GM19193 (cell line): ENCODE results near the gene FANCF.
A peak's percentile ranks its signal among the peaks of the same experiment; 100 is the strongest.

ENCODE experiments used
- POLR2A ChIP-seq: IDR thresholded peaks from 4 replicates; pipeline ENCODE4 v1.6.1; 2011; ENCODE audit not compliant: insufficient read depth, insufficient read length; ENCODE audit errors: extremely low read depth

Gene FANCF

GRCh38 chr11:22635689-22636088 is 10.1 kb upstream of the FANCF start:
- no peak for TF ChIP-seq POLR2A

- TF ChIP-seq POLR2A, result no peak
Observed at GRCh38 chr11:22634897-22635629, 9.4 kb upstream of the FANCF start.

- no peak for TF ChIP-seq POLR2A
Observed at GRCh38 chr11:22633354-22633902, 7.8 kb upstream of the FANCF start.

GRCh38 chr11:22627421-22627820 is 1.8 kb upstream of the FANCF start:
- TF ChIP-seq POLR2A, result no peak

- TF ChIP-seq POLR2A, result no peak
Observed at GRCh38 chr11:22626573-22627239, 1.1 kb upstream of the FANCF start.

- peak; percentile 29 for TF ChIP-seq POLR2A
Observed at GRCh38 chr11:22624742-22625447, 728 bp downstream of the FANCF start.

- no peak for TF ChIP-seq POLR2A
Observed at GRCh38 chr11:22617868-22618267, 7.8 kb downstream of the FANCF start.

- TF ChIP-seq POLR2A, result no peak
Observed at GRCh38 chr11:22603933-22604332, 21.7 kb downstream of the FANCF start.

GRCh38 chr11:22602504-22602903 is 23.1 kb downstream of the FANCF start:
- TF ChIP-seq POLR2A, result no peak

GRCh38 chr11:22599458-22599857 is 26.2 kb downstream of the FANCF start:
- TF ChIP-seq POLR2A, result no peak

GRCh38 chr11:22597062-22597461 is 28.6 kb downstream of the FANCF start:
- TF ChIP-seq POLR2A, result no peak

- no peak for TF ChIP-seq POLR2A
Observed at GRCh38 chr11:22584976-22585375, 40.6 kb downstream of the FANCF start.

- TF ChIP-seq POLR2A, result no peak
Observed at GRCh38 chr11:22583963-22584492, 41.6 kb downstream of the FANCF start.

GRCh38 chr11:22582151-22582410 is 43.5 kb downstream of the FANCF start:
- TF ChIP-seq POLR2A, result no peak

- TF ChIP-seq POLR2A, result no peak
Observed at GRCh38 chr11:22581354-22582150, 44.1 kb downstream of the FANCF start.
